Suprapubic skin (tissue), 4 donors: ENCODE data around the gene HOXD12. TPM values are rescaled to one million over a fixed set of nuclear protein-coding genes. Genes with fewer than 3 reads are reported as not detected.

Experiments
- DNase-seq, 2 donors: peaks; one replicate each; pipeline ENCODE4 v3.0.0-alpha.2; 2019; ENCODE audit warnings: low spot score in 2 of 2
- H3K27ac ChIP-seq: fragments of 200-600 bp; sonication (generic); one replicate; pipeline ENCODE4 v1.5.1; 2019
- H3K27me3 ChIP-seq: fragments of 200-600 bp; sonication (generic); one replicate; pipeline ENCODE4 v1.5.1; 2019
- H3K36me3 ChIP-seq: fragments of 200-600 bp; sonication (generic); one replicate; pipeline ENCODE4 v1.5.1; 2019
- H3K4me1 ChIP-seq: fragments of 200-600 bp; sonication (generic); one replicate; pipeline ENCODE4 v1.5.1; 2019
- H3K4me3 ChIP-seq: fragments of 200-600 bp; sonication (generic); one replicate; pipeline ENCODE4 v1.5.1; 2019; ENCODE audit warnings: mild to moderate bottlenecking
- H3K9me3 ChIP-seq: fragments of 200-600 bp; sonication (generic); one replicate; pipeline ENCODE4 v1.5.1; 2019
- EP300 ChIP-seq: sonication (generic); formaldehyde crosslinking; IDR thresholded peaks from one replicate; pipeline ENCODE4 v1.6.1; 2017; ENCODE audit warnings: antibody characterized with exemption
- POLR2A ChIP-seq, 2 donors: fragments of 450-650 bp; IDR thresholded peaks; one replicate each; pipeline ENCODE4 v1.6.1; 2017; ENCODE audit warnings: antibody characterized with exemption in 2 of 2, mild to moderate bottlenecking in 2 of 2, moderate library complexity in 2 of 2
- POLR2AphosphoS5 ChIP-seq, 3 donors: sonication (generic); formaldehyde crosslinking; IDR thresholded peaks; one replicate each; pipeline ENCODE4 v1.6.1; 2017; ENCODE audit warnings: antibody characterized with exemption in 3 of 3
- WGBS: methylation state at CpG from one replicate; pipeline ENCODE4 v1.1.5; 2018; 5-methylcytosine and 5-hydroxymethylcytosine counted together
- total RNA-seq, 4 donors: library from RNA; depleted of rRNA; stranded (reverse); fragments of >200 nt; gene quantifications; one replicate each; pipeline ENCODE4 v1.1.0, GENCODE V29; 2016
- TF ChIP-seq, protein P1 (sequence below), 2 donors: fragments of 200-600 bp in 1 of 2; fragments of 450-650 bp in 1 of 2; sonication (generic) in 1 of 2; IDR thresholded peaks; one replicate each; pipeline ENCODE4 v1.5.1; 2016 to 2019; ENCODE audit warnings: antibody characterized with exemption in 2 of 2, mild to moderate bottlenecking in 1 of 2, moderate library complexity in 1 of 2

The HOXD12 gene
- total RNA-seq, 4 donors from 2014 or later: not detected

DNA sequence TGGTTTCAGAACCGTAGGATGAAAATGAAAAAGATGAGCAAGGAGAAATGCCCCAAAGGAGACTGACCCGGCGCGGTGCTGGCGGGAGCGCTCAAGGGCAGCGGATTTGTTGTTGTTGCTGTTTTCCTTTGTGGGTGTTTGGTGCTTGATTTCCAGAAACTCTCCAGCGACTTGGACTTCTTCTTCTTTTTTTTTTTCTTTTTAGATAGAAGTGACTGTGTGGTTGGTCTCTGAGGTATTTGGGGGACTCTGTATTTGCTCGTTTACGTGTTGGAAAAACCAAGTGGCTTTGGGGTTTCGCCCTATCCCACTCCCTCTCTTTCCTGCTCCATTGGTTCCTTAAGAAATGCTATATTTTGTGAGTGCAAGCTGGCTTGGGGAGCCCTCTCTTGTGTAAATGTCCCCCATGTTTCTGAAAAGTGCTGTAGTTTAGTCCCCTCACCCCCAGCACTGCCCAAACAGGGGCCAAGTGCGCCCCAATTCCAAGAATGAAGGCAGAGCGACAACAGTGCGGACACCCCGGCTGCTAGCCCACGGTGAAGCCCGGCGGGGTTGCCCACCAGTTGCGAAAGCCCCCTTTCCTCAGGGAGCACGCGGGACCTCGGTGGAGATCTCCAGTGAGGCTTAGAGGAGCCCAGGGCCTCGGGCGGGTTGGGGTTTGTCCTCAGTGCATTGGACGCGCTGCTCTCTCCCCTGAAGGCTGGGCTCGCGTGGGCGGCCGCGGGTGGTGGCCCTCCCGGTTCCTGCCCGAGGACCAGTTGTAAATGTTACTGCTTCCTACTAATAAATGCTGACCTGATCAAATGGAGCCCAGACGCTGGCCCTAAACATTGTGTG lies 24.7 kb downstream of the HOXD12 start:
- Histone ChIP-seq H3K9me3 (no peaks in the 10 kb centered on the region), H3K4me3 (peak overlapping the region; percentile 62), H3K4me1 (peaks cover 42% of the 10 kb centered on the region), H3K27ac (no peak overlapping the region), H3K27me3 (peaks cover 97% of the 10 kb centered on the region), H3K36me3 (no peaks in the 10 kb centered on the region)
- 29% methylated on average over 12 of the region's 34 CpGs for WGBS
- TF ChIP-seq POLR2A (IDR thresholded peaks at IDR 0.05) (no peak), POLR2AphosphoS5 (IDR thresholded peaks at IDR 0.05) (no peak), EP300 (no peak)
- TF ChIP-seq, protein P1, sequence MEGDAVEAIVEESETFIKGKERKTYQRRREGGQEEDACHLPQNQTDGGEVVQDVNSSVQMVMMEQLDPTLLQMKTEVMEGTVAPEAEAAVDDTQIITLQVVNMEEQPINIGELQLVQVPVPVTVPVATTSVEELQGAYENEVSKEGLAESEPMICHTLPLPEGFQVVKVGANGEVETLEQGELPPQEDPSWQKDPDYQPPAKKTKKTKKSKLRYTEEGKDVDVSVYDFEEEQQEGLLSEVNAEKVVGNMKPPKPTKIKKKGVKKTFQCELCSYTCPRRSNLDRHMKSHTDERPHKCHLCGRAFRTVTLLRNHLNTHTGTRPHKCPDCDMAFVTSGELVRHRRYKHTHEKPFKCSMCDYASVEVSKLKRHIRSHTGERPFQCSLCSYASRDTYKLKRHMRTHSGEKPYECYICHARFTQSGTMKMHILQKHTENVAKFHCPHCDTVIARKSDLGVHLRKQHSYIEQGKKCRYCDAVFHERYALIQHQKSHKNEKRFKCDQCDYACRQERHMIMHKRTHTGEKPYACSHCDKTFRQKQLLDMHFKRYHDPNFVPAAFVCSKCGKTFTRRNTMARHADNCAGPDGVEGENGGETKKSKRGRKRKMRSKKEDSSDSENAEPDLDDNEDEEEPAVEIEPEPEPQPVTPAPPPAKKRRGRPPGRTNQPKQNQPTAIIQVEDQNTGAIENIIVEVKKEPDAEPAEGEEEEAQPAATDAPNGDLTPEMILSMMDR (IDR thresholded peaks at IDR 0.05): no peak
- DNase-seq: no peak

DNA sequence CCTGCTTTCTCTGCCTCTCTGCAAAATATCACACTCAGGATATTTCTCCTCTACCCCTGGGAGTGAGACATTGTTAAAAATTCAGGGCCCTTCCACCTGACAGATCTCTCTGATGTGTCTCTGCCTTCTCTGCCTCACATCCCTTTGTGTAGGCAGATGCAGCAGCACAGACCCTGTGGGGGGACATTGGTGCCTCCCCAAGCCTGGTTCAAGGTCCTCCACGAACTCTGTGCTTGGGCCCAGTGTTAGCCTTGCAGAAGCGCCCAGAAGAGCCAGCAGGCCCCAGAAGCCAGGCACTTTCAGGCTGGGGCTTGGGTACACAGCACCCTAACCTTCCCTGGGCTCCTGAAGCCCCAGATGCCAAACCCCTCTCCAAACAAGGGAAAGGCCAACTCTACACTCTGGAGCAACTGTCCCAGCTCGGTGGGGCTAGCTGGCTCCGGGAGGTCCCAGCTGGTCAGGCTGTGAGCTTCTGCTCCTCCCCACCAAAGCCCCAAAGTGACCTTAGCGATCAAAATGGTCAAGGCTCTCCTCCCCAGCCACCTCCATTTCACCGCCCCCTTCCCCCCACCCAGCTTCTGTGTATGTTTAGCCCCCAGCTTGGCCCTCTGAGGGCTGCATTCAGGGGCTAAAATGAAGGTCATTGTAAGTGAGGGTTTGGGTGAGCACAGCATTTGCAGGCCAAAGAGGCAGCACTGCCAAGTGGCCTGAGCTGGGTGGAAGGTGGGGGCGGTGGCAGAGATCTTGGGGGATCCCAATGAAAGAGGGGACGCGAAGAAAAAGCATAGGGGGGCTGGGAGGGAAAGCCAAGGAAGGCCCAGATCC lies 25.6 kb downstream of the HOXD12 start:
- H3K36me3 ChIP-seq: no peaks in the 10 kb centered on the region
- H3K9me3 ChIP-seq: no peaks in the 10 kb centered on the region
- H3K4me1 ChIP-seq: peaks cover 50% of the 10 kb centered on the region
- 49% methylated on average over 5 of the region's 9 CpGs for WGBS
- peaks cover 97% of the 10 kb centered on the region for H3K27me3 ChIP-seq
- no peak for TF ChIP-seq POLR2A (IDR thresholded peaks at IDR 0.05)
- TF ChIP-seq POLR2AphosphoS5 (IDR thresholded peaks at IDR 0.05): no peak
- TF ChIP-seq, protein P1 (IDR thresholded peaks at IDR 0.05): no peak
- TF ChIP-seq EP300: no peak
- DNase-seq: no peak
- no peak overlapping the region for H3K4me3 ChIP-seq
- no peak overlapping the region for H3K27ac ChIP-seq

DNA sequence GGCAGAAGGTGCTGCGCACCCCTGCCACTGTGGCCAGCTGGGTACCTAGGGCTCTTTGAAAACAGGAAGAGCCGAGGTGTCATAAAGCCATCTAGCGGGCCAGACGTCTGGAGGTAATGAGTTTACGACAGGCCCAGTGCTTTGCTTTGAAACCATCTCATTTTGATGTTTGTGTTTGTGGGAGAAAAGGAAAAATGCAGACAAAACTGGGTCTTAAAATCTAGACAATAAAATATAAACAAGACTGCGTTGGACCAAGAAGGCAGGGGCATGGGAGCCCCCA lies 26.1 kb downstream of the HOXD12 start:
- Histone ChIP-seq H3K27ac (no peak overlapping the region), H3K9me3 (no peaks in the 10 kb centered on the region), H3K4me3 (no peak overlapping the region), H3K4me1 (peaks cover 55% of the 10 kb centered on the region), H3K36me3 (no peaks in the 10 kb centered on the region), H3K27me3 (peaks cover 97% of the 10 kb centered on the region)
- 50% methylated on average over 6 of the region's 6 CpGs for WGBS
- TF ChIP-seq, protein P1 (IDR thresholded peaks at IDR 0.05): no peak
- TF ChIP-seq POLR2A (IDR thresholded peaks at IDR 0.05) (no peak), EP300 (no peak), POLR2AphosphoS5 (IDR thresholded peaks at IDR 0.05) (no peak)
- no peak for DNase-seq

DNA sequence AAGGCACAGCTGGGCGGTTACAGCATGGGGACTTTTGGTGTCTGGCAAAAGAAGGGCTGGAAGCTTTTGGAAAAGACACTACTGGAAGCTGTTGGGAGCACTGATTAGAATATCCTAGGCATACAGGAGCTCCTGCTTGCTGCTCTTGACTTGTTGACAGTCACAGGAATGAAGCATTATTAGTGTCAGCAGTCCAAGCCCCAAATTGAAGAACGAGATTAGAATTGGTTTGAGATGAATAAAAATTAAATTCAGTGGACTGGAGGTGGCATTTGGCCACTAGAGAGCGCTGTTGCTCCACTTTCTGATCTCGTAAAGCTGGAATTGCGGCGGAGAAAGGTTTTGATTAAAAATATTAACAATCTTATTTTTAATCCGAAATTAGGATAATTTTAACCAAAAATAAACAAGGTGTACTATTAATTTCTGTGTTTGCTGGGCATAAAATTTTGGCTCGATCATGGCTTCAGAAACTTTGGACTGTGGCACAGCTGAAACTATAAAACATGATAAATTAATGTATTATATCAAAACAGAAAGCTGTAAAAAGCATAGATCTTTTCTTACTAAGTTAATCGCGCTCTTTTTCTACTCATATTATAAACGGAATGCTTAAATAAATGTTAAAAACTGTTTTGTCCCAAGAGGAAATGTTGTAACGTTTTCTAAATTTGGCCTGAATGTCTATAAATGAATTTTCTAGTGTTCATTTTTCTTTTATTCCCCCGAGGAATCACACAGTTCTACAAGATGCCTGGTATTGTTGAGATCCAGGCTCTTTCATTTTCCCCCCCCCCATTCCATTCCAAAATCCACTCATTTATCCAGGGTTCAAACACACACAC lies 27.6 kb downstream of the HOXD12 start:
- Histone ChIP-seq H3K36me3 (no peaks in the 10 kb centered on the region), H3K9me3 (no peaks in the 10 kb centered on the region), H3K27ac (no peak overlapping the region), H3K4me3 (no peak overlapping the region), H3K27me3 (peaks cover 97% of the 10 kb centered on the region), H3K4me1 (peaks cover 49% of the 10 kb centered on the region)
- WGBS: 6% methylated on average over 13 of the region's 13 CpGs
- TF ChIP-seq, protein P1 (IDR thresholded peaks at IDR 0.05): peak; percentile 71 to 77
- TF ChIP-seq POLR2A (IDR thresholded peaks at IDR 0.05) (no peak), POLR2AphosphoS5 (IDR thresholded peaks at IDR 0.05) (no peak), EP300 (no peak)
- peak in 1 of 2 donors; percentile 74 for DNase-seq
